Measurements from ENCODE around the gene TSEN54.

Gene TSEN54

GRCh38 chr17:75514299-75514918, 1.9 kb upstream of the TSEN54 start:
- H3K4me3 ChIP-seq (ENCODE audit: low read depth, low read length), result peak overlapping the region; percentile 81
- TF ChIP-seq CTCF (conservative IDR thresholded peaks at IDR 0.05; ENCODE audit: low read depth, low read length), result no peak
- no peak for DNase-seq (ENCODE audit: low read depth)

GRCh38 chr17:75514919-75515495, 1.3 kb upstream of the TSEN54 start:
- DNase-seq (ENCODE audit: low read depth), result no peak
- TF ChIP-seq CTCF (conservative IDR thresholded peaks at IDR 0.05; ENCODE audit: low read depth, low read length), result no peak

GRCh38 chr17:75515496-75516254, 653 bp upstream of the TSEN54 start, which contains the start of gene CASKIN2:
Gene CASKIN2, minus strand, starts transcription at chr17:75515537. Its CDS starts 1,733 bp downstream, at chr17:75513804.
- DNase-seq (ENCODE audit: low read depth), result peak; percentile 83
- TF ChIP-seq CTCF (conservative IDR thresholded peaks at IDR 0.05; ENCODE audit: low read depth, low read length), result peak; percentile 74
- peak within 1 kb of the TSS; percentile 81 for H3K4me3 ChIP-seq (ENCODE audit: low read depth, low read length)

More at GRCh38 chr17:75514919-75515495, 1.3 kb upstream of the TSEN54 start:
- peak overlapping the region; percentile 81 for H3K4me3 ChIP-seq (ENCODE audit: low read depth, low read length)

GRCh38 chr17:75516619-75517296, 430 bp downstream of the TSEN54 start:
- no peak for DNase-seq (ENCODE audit: low read depth)

GRCh38 chr17:75517297-75517865, 1.1 kb downstream of the TSEN54 start:
- TF ChIP-seq CTCF (conservative IDR thresholded peaks at IDR 0.05; ENCODE audit: low read depth, low read length), result no peak
- H3K4me3 ChIP-seq (ENCODE audit: low read depth, low read length), result peak overlapping the region; percentile 81
- no peak for DNase-seq (ENCODE audit: low read depth)

More at GRCh38 chr17:75516619-75517296, 430 bp downstream of the TSEN54 start:
- H3K4me3 ChIP-seq (ENCODE audit: low read depth, low read length), result peak overlapping the region; percentile 81
- TF ChIP-seq CTCF (conservative IDR thresholded peaks at IDR 0.05; ENCODE audit: low read depth, low read length), result no peak

- no peak overlapping the region for H3K4me3 ChIP-seq (ENCODE audit: low read depth, low read length)
- DNase-seq (ENCODE audit: low read depth), result no peak
- TF ChIP-seq CTCF (conservative IDR thresholded peaks at IDR 0.05; ENCODE audit: low read depth, low read length), result no peak
Observed at GRCh38 chr17:75518201-75518600, 1.9 kb downstream of the TSEN54 start.
